ENCODE measurements around the gene MIR17HG.

Gene MIR17HG

DNA sequence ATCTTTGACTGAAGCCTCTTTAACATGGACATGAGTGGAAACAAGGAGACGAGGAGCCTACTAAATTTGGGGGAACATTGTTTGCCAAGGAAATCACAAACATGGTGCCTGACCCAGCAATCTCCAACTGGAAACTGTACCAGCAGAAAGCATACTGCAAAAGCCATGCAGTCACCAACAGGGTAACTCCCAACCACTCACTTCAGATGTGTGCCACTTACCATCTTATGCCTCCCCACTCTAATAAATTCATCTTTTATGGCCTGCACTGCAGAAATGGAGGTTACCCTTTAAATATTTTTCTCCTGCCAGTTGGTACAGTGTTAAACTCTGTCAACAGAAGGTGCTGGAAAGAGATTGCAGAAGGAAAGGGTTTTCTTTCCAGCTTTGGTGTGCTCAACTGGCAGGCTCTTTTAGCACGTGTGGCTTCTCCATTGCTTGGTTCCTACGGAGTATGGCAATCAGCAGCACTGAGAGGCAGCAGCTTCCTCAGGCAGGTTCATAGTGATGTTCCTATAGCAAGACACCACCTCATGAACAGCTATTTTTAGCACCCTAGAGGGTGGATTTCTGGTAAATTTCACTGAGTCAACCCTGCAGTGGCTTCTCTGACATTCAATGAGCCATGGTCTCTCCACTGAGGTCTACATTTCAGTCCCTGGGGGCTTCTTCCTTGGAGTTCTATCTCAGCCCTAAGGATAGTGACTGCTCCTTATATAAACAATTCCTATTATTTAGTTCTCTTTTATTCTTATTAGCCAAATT is 21.4 kb downstream of the MIR17HG start:
- DNase-seq (ENCODE audit: low read depth), result no peak

DNA sequence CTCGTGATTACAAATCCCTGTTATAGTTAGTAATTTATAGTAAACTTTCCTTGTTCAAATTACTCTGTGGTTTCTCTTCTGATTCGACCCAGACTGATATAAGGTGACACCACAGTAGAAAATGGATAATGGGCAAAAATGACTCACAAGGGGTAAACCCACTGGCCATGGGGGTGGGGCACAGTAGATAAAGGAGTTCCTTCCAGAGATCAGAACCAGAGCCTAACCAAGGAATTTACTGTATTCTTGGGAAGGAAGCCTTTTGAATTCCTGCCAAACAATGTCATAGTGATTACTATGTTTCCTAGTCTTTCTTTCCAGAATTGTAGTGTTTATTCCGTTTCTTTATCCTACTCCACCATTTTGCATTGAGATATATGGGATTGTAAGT is 21.9 kb downstream of the MIR17HG start:
- no peak for DNase-seq (ENCODE audit: low read depth)

DNA sequence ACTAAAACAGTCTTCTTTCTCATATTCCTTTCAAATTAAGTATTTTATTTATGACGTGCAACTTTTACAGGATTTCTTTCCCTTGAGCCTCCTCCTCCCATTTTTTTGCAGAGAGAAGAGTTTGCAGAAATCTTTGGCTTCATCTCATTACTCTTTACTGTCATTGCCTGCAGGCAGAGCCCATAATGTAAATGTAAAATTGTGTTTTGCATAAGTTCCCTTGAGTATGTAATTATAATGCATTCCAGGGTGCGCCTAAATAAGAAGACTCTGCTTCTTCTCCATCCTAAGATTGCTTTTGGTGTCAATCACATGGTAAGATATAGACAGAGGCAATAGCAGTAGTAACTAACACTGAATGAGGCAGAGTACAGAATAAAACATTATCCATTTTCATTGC is 23.0 kb downstream of the MIR17HG start:
- no peak for DNase-seq (ENCODE audit: low read depth)

DNA sequence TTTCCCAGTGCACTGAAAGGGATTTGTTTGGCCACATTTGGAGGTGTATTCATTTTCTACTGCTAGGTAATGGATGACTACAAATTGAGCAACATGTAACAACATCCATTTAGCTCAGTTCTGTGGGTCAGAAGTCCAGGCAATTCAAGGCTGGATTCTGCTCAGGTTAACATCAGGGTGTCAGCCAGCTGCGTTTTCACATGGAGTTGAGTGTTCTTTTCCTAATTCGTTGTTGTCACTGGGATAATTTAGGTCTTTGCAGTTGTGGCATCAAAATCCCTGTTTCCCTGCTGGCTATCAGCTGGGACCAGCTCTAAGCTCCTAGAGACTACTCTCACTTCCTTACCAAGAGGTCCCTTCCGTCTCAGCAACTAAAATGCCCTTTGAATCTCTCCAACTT is 25.4 kb downstream of the MIR17HG start:
- no peak for DNase-seq (ENCODE audit: low read depth)

DNA sequence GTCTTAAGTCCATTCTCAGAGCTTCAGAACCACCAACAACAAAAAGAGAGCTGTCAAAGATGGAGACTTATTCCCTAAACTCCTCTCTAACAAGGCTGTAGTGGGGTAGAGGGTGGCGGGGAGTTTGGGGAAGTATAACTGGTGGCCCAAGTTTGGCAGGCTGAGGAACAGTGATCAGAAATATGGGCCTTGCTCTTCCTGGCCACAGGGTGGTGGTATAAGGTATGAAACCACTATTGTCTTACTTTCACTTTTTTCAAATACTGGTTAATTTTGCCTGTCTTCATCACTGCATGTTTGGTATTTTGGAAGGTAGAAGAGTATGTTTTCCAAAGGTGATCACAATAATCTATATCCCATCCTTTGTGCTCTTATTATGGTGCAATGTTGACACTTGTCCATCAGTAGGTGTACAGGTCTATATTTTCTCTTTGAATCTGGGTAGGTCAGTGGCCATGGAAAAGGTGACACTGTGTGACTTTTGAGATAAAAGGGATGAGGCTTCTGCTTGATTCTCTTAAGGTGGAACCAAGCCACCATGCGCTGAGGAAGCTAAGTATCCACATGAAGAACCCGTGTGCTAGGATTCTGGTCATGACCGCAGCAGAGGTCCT is 27.7 kb downstream of the MIR17HG start:
- no peak for DNase-seq (ENCODE audit: low read depth)

DNA sequence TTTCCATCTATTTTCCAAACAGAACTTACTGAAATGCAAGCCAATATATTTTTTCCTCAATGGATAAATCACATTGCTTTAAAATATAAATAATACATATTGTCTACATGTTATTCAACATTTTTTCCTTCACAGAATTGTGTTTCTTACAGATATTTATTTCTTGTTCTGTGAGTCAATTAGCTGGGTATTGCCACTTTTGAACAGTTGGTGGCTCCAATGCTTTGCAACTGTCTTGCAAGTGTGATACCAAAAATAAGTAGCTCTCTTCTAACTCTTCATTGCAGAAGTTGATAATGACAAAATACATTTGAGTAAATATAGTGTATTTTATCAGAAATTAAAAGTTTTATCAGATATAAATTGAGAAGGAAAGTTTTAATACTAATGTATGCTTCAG is 33.9 kb downstream of the MIR17HG start:
- no peak for DNase-seq (ENCODE audit: low read depth)

DNA sequence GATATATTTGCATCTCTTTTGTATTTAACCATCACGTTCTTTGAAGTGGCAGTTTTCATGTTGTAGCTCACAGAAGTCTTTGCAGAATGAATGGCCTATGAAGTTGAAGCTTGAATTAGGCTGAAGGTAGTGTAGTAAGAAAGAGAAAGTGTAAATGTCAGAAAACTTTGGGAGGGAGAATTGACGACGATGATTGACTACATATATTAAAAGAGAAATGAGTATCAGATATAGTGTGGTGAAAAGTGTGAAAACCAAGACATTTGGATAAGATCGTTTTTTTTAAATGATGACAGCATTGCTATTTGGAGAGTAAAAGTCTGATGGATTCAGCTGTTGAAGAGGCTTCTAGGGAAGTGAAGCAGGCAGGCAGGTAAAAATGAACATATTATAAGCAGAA is 36.3 kb downstream of the MIR17HG start:
- DNase-seq (ENCODE audit: low read depth), result no peak

DNA sequence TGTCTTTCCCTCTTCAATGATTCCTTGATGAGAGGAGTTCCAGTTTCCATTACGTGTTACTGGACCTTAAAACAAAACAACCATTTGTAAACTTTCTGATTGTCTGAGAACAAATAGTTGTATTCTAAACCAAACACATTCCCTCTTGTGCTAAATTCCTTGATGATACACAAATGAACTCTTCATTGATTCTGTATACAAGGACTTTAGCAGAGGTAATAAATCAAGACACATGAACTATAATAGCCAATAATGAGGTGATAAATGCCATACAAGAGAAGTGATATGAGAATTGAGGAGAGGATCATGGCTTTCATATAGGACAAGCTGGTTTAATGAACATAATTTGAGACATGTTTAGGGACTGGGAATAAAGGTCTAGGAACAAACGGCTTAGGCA is 37.4 kb downstream of the MIR17HG start:
- DNase-seq (ENCODE audit: low read depth), result no peak

DNA sequence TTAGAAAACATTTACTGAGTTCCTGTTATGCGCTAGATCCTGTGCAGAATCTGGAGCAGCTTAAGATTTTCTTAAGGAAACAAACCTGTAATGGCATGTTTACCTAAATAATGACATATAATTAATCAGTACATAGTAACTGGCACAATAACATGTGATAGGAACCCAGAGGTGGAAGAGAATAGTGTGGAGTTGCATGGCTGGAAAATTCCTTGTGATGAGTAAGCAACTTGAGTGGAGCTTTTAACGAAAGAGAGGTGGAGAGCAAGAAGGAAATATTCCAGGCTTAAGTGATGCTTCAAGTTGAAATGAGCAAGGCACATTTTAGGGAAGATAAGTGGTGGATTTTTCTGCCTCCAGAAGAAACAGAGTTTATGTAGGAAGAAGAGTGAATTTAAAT is 41.7 kb downstream of the MIR17HG start:
- no peak for DNase-seq (ENCODE audit: low read depth)

DNA sequence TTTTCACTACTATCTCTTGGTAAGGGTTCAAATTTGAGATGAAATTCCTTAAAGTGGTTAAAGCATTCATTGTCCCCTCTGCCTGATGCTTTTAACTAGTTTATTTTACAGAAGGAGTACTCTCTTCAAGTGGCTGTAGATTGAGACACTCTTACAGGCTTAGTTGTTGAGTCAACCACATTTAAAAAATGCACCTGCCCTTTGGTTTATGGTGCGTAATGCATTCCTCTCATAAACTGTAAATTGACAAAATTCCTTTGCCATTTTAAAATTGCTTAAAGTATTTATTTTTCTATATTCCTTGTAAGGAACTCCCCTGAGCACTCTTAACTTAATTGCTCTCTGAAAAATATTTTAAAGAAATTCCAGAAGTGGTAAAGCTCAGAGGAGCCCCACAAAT is 50.1 kb downstream of the MIR17HG start:
- DNase-seq (ENCODE audit: low read depth), result no peak

DNA sequence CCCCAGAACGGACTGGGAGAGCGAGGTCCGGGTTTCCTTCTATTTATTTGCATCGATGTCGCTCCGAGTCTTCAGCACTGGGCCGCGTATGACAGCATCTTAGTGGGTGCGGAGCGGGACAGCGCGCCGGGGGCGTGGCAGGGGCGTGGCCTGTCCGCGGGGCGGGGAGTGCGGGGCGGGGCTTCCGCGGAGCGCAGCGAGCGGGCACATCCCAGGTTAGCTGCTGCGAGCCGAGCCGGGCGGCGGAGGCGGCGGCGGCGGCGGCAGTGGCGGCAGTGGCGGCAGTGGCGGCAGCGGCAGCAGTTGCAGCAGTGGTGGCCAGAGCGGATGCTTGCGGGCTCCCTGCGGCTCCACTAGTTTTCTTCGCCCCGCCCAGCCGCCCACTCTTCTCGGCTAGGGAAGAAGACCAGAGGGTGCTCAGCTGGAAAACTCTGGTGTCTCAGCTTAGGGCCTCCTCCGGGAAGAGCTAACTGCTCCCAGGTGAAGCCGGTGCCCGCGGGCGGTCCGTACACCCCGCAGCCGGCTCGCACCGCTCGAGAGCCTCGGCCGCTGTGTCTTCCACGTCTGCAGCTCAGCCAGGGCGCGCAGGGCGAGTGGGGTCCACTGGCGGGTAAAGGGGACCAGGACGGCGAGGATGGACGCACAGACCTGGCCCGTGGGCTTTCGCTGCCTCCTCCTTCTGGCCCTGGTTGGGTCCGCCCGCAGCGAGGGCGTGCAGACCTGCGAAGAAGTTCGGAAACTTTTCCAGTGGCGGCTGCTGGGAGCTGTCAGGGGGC is 51.1 kb downstream of the MIR17HG start, which contains the start of gene GPC5:
TSS of gene GPC5 (plus strand) at position 209 of the 776 bp plus-strand sequence.
- no peak for DNase-seq (ENCODE audit: low read depth)

DNA sequence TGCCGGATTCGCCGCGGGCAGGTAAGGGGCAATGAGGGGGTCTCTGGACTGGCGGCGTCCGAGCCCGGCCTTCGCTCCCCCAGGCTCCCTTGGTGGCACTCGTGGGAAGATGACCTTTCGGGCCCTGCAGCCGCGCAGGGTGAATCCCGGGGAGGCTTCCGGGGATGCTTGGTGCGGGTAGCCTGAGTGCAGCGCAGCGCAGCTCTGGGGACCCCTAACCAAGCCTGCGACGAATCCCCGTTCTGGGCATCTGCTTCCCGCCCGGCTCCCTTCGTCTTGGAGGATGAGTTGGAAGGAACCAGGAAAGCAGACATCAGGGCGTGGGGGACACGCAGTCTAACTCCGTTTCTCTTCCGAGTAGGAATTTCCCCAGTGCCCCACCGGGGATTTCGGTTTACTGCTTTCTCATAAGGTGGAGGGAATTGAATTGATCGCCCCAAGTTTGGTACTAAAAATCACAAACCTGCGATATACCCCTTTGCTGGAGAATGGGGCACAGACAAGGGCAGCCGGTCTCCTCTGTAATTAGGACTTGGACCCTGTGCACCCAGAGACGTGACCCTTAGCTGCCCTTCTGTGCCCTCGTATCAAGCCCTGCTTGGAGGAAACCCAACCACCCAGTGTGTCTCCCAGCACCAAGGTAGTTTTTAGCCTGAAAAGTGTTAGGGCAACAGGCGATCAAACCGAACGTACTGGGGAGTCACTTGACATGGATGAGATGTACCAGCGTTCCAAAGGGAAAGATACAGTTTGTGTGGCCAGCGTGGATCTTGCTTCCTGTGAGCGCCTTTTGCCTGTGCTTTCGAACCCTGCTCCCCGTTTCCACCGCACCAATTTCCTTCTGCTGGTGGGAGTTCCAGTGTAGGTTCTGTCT is 51.9 kb downstream of the MIR17HG start:
- DNase-seq (ENCODE audit: low read depth), result no peak

DNA sequence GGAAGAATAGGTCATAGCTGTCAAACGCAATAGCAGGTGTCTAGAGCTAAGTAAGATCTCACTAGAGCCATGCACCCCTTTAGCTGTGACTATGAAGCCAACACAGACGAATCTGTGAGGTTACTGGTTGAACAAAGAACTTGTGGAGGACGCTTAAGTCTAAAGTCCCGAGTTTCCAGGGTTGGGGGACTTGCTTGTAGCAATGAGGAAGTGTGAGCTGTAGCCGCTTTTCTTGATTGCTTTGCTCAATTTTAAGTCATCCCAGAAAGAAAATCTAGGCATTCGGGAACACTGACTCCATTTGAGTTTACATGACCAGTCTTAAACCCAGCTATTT is 52.5 kb downstream of the MIR17HG start:
- DNase-seq (ENCODE audit: low read depth), result no peak

DNA sequence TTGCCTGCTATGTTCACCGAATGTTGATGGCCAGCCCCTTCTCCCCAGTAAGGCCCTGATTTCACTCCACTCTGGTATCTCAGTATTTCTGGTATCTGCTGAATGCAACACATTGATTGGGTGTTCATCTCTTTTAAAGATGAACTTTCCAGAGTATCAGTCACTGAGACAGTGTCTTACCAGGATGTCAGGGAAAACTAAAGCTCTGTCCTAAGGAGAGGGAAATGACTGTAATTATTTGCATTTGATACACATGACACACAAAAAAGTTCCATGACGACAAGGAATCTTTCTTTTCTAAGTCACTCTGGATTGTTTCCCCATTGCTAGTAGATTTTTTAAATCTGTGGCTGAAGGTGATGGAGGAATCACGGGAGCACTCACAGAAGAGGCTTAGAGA is 53.2 kb downstream of the MIR17HG start:
- DNase-seq (ENCODE audit: low read depth), result no peak

DNA sequence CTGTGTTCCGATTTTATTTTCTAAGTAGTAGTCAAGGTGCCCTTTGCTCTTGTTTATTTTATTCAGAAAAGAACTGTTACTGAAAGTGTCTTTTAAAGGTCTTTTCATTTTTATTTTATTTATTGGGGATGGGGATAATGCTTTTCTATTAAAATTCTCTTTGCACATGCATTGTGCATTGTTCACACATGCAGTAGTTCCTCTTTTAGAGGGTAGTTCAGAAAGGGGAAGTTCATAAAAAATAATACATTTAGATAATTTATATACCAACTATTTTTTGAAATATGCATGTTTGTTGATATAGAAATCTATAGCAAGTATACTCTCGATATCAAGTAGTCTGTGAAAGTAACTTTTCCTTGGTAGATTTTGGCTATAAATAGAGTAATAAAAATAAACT is 54.4 kb downstream of the MIR17HG start:
- DNase-seq (ENCODE audit: low read depth), result no peak

Data from GM04504 (cell line).